Glomerular visceral epithelial cell (primary cell): ENCODE results near the gene LHFPL2.
A peak's percentile ranks its signal among the peaks of the same experiment; 100 is the strongest.
"Not testable (repeated sequence)": the region's sequence is repeated elsewhere in the genome, so short reads cannot be mapped to it uniquely, and the experiment has no call there.

ENCODE experiments used
- DNase-seq: peaks from one replicate; pipeline ENCODE4 v3.0.0-alpha.2; 2016; ENCODE audit errors: extremely low spot score

LHFPL2 gene

GRCh38 chr5:78648359-78649210, at the start of gene LHFPL2:
TSS of gene LHFPL2 (minus strand) at chr5:78648772. CDS start at chr5:78510213, 138,559 bp downstream.
- DNase-seq: peak; percentile 81

- DNase-seq: no peak
Measured at GRCh38 chr5:78696637-78697036, 48.1 kb upstream of the LHFPL2 start.

GRCh38 chr5:78696052-78696451, 47.5 kb upstream of the LHFPL2 start:
- not testable (repeated sequence) for DNase-seq

GRCh38 chr5:78693339-78693738, 44.8 kb upstream of the LHFPL2 start:
- no peak for DNase-seq

- DNase-seq: no peak
Measured at GRCh38 chr5:78691084-78691960, 42.8 kb upstream of the LHFPL2 start.

- no peak for DNase-seq
Measured at GRCh38 chr5:78690253-78690972, 41.8 kb upstream of the LHFPL2 start.

GRCh38 chr5:78689540-78690252, 41.1 kb upstream of the LHFPL2 start:
- no peak for DNase-seq

- not testable (repeated sequence) for DNase-seq
Measured at GRCh38 chr5:78687514-78687913, 38.9 kb upstream of the LHFPL2 start.

GRCh38 chr5:78683905-78684304, 35.3 kb upstream of the LHFPL2 start:
- not testable (repeated sequence) for DNase-seq

- no peak for DNase-seq
Measured at GRCh38 chr5:78679905-78680304, 31.3 kb upstream of the LHFPL2 start.

GRCh38 chr5:78677777-78678668, 29.5 kb upstream of the LHFPL2 start:
- peak; percentile 78 for DNase-seq

- no peak for DNase-seq
Measured at GRCh38 chr5:78675956-78676730, 27.6 kb upstream of the LHFPL2 start.

GRCh38 chr5:78673827-78674226, 25.3 kb upstream of the LHFPL2 start:
- not testable (repeated sequence) for DNase-seq

- no peak for DNase-seq
Measured at GRCh38 chr5:78672154-78672553, 23.6 kb upstream of the LHFPL2 start.

- peak; percentile 31 for DNase-seq
Measured at GRCh38 chr5:78671609-78672008, 23.0 kb upstream of the LHFPL2 start.

GRCh38 chr5:78670701-78671269, 22.2 kb upstream of the LHFPL2 start:
- no peak for DNase-seq

- DNase-seq: no peak
Measured at GRCh38 chr5:78669331-78669730, 20.8 kb upstream of the LHFPL2 start.

- DNase-seq: no peak
Measured at GRCh38 chr5:78667461-78668103, 19.0 kb upstream of the LHFPL2 start.

- not testable (repeated sequence) for DNase-seq
Measured at GRCh38 chr5:78666975-78667374, 18.4 kb upstream of the LHFPL2 start.
